GM18867 (cell line): ENCODE measurements around the gene FAM171A1.
"Not testable (repeated sequence)": the region's sequence is repeated elsewhere in the genome, so short reads cannot be mapped to it uniquely, and the experiment has no call there.

Experiments
- ATAC-seq: cut with Tn5 transposase; IDR thresholded peaks from one replicate; pipeline ENCODE4 v1.9.1; 2021; ENCODE audit warnings: mild to moderate bottlenecking, moderate library complexity; ENCODE audit not compliant: unreplicated experiment

The FAM171A1 gene

GRCh38 chr10:15293862-15294842 lies 76.9 kb downstream of the FAM171A1 start:
- ATAC-seq = no peak

- no peak for ATAC-seq
Measured at GRCh38 chr10:15290671-15291070, 80.4 kb downstream of the FAM171A1 start.

DNA sequence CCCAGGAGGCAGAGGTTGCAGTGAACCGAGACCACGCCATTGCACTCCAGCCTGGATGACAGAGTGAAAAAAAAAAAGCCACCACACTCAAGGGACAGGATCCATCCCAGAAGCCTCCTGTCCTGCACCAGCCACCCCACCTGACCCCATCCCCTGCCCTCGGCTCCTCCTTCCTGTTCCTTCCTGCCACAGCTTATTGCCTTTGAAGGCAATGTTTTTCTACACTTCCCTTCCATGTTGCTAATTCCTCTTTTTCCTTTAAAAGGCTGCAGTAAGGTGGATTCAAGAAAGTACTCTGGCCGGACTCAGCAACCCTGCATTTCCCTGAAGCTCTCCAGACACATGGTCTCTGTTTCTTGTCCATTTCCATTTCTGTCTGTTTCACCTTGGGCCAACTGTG lies 80.9 kb downstream of the FAM171A1 start:
- no peak for ATAC-seq

- no peak for ATAC-seq
Measured at GRCh38 chr10:15280974-15281373, 90.1 kb downstream of the FAM171A1 start.

DNA sequence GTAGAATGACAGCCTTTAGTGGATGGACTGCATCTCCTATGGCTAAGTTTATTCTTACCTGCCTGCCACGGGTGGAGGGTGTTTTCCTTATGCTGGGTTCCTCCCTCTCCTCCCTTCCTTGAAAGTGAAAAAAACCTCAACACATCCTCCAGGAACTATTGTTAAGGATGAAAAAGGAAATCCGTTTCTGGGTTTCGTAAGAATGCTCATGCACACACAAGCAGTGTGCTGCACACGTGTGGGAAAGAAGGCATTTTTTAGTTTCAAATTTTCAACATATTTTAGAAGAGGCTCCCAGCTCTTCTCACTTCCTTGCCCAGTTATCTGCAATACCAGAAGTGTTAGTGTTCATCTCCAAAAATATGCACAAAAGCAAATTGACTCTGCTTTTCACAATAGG lies 90.6 kb downstream of the FAM171A1 start:
- ATAC-seq = no peak

- no peak for ATAC-seq
Measured at GRCh38 chr10:15279236-15279635, 91.9 kb downstream of the FAM171A1 start.

DNA sequence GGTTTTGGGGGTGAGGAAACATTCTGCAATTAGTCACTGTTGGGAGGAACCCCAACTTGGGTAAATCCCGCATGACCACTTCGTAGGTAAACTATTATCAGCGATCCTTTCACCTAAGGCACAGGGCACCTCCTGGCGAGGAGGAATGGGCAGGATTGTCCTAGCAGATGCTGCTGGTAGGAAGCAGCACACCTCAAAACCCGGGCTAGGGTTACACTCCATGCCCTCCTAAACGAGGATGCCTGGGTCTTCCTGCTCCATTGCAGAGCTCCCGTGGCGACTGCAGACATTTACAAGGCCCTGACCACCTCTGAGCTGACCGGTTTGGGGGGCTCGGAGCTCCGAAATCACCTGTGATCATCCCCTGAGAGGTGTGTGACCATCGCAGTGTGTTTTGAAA lies 92.3 kb downstream of the FAM171A1 start:
- no peak for ATAC-seq

DNA sequence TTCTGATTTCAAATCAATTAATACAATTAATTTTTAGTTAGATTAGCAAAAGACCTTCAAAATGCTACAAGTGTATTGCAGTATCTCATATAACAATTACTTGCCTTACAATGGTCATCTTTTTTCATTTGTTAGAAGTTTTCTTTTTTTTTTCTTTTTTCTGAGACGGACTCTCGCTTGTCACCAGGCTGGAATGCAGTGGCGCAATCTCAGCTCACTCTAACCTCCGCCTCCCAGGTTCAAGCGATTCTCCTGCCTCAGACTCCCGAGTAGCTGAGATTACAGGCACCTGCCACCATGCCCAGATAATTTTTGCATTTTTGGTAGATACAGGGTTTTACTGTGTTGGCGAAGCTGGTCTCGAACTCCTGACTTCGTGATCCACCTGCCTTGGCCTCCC lies 95.0 kb downstream of the FAM171A1 start:
- not testable (repeated sequence) for ATAC-seq

GRCh38 chr10:15269838-15270237 lies 101.3 kb downstream of the FAM171A1 start:
- not testable (repeated sequence) for ATAC-seq

- ATAC-seq = no peak
Measured at GRCh38 chr10:15267496-15267895, 103.6 kb downstream of the FAM171A1 start.

GRCh38 chr10:15266117-15266516 lies 105.0 kb downstream of the FAM171A1 start:
- ATAC-seq = no peak

- ATAC-seq = no peak
Measured at GRCh38 chr10:15265558-15265957, 105.5 kb downstream of the FAM171A1 start.

- ATAC-seq = no peak
Measured at GRCh38 chr10:15265056-15265455, 106.0 kb downstream of the FAM171A1 start.

GRCh38 chr10:15263657-15264323 lies 107.3 kb downstream of the FAM171A1 start:
- ATAC-seq = no peak

GRCh38 chr10:15262036-15262713 lies 108.9 kb downstream of the FAM171A1 start:
- no peak for ATAC-seq

DNA sequence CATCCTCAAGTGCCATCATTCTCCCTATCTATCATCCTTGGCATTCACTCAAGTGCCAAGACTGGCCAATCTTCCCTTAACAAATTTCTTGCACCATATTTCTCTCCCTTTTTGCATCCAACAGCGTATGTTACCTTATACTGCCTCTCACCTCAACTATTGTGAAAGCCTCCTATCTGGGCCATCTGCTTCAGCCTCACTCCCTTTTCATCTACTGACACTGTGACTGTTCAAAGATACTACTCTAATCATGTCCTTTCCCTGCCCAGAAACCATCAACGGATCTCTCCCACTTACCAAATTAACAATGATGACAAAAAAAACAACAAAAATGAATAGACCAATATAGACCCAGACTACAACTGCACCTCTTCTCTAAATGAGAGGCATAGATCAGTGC lies 112.0 kb downstream of the FAM171A1 start:
- no peak for ATAC-seq

GRCh38 chr10:15258255-15258654 lies 112.8 kb downstream of the FAM171A1 start:
- ATAC-seq = no peak

DNA sequence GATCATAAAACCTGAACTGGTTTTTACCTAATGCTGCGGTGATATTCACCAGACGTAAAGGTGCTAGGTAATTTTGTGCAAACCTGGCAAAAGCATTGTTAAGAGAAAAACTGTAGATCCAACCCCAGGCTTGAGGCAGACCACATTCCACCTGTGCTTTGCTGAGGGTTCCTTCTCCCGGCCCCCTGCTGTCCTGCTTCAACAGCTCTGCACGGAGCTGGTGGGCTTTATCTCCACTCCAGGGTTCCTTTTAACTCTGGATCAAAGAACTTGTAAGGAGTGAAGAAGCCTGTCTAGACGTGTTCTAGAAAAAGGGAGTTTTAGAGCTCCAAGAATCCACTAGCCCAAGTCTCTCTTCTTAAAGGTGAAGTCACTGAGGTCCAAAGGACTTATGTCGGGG lies 115.1 kb downstream of the FAM171A1 start:
- ATAC-seq = no peak

DNA sequence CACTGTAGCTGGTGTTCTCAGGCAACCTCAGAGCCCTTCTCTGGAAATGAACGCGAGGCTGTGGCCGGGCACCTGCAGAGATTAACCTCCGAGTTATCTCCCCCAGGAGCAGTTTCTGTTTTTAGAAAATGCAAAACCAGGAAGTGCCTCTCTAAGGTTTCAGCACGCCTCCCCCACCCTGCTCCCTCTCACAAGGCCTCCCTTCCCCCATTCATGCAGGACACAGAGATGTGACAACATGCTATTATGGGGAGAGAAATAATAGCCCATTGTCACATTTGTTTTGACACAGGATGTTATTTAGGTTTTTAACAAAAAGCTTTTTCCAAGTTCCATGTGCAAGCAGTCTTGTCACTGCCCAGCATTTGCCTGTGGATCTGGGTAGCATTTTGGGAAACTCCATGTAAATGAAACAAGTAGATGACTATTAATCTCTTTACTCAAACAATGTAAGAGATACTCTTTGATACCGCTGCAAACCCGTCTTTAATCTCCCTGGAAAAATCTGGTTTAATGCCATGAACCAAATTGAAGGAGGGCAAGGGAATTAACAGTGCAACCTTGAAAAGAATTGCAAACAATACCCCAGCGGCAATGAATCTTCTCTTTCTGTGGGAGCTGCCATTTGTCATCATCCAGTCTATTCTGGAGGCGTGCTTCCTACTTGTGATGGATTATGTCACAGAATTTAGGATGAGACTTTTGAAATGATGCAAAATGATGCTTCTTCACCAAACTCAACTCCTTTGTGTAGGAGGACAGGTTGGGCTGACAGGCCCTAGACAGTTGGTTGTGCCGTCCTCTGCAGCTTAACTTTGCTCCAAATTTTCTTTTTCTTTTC lies 116.1 kb downstream of the FAM171A1 start:
- ATAC-seq = no peak

DNA sequence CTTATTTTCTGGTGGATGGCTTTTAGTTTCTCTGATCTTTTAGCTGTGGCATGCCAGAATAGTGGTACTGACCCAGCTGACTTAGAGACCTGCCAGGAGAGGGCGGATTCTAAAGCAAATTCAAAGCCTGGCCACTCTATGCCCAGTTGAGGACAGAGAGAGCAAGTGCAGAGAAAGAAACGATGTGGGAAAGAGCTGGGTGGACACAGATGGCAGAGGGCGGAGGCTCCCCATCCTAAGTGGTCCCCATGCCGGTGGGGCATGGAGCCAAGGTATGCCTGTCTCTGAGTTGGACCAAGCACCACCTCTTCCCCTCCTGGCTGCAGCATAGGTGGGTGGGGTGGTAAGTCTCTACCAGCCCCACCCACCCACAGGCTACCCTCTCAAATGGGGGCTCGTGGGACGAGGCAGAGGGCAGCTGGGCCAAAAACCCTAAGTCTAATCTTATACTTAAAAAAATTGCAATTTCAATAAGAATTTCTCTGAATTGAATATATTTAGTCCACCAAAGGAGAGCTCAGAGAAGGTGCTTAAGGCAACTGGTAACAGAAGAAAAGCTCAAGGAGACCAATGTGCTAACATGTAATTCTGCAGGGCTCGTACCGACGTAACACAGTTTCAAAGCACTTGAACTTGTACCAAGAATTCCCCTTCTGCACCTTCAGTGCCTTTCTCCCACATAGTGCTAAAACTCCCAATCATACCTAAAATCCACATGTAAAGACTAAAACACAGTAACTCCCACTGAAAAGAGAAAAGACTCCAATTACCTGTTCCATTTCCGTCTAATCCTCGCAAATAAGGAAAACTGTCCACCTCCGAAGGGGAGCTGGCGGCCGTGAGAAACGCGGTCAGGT lies 116.9 kb downstream of the FAM171A1 start:
- ATAC-seq = no peak
